H1 (cell line): ENCODE measurements around the gene ZNF385D. TPM values are rescaled to one million over a fixed set of nuclear protein-coding genes. Genes with fewer than 3 reads are reported as not detected.

Experiments
- CBX5 ChIP-seq: fragments of 300-800, 300-1000 bp; sonication (generic); IDR thresholded peaks from 2 replicates; pipeline ENCODE4 v1.7.1; 2016; ENCODE audit warnings: antibody characterized with exemption, low read length, low read depth
- PHF8 ChIP-seq: fragments of 200-600 bp; sonication (generic); conservative IDR thresholded peaks from 2 replicates; pipeline ENCODE4 v1.7.1; 2012; ENCODE audit warnings: low read depth, mild to moderate bottlenecking, inconsistent platforms, low read length, moderate library complexity
- SAP30 ChIP-seq: fragments of 300-600 bp; sonication (generic); IDR thresholded peaks from 2 replicates; pipeline ENCODE4 v1.7.1; 2012; ENCODE audit warnings: low read length, moderate library complexity, mild to moderate bottlenecking, inconsistent platforms; ENCODE audit not compliant: insufficient read depth, insufficient replicate concordance
- ZNF274 ChIP-seq: IDR thresholded peaks from 2 replicates; pipeline ENCODE4 v1.7.0; 2012; ENCODE audit warnings: low read length, borderline replicate concordance; ENCODE audit errors: extremely low read depth
- polyA plus RNA-seq, 7 experiments: library from polyadenylated mRNA; depleted of rRNA in 3 of 7; stranded (reverse) in 5 of 7; unstranded in 2 of 7; fragments of >200 nt in 5 of 7; fragments of 200-250 nt in 2 of 7; gene quantifications; 1 replicate in 5 of 7; 2 replicates in 1 of 7; 4 replicates in 1 of 7; pipeline versions ENCODE4 v1.2.1 to v1.2.3, GENCODE V29; 2011 to 2013; ENCODE audit warnings: missing spikeins in 2 of 7, mixed read lengths in 2 of 7
- total RNA-seq: library from RNA; stranded (reverse); fragmentation: NEBNext Ultra II Directional; extraction: Animal tissue kit (Norgen Biotek cat#: 25700); gene quantifications from 2 replicates; pipeline ENCODE4 v1.2.1, GENCODE V29; 2021
- TF ChIP-seq, protein P1 (sequence below): IDR thresholded peaks from 2 replicates; pipeline ENCODE4 v1.6.1; 2012; ENCODE audit warnings: low read length, inconsistent platforms
- TF ChIP-seq, protein P2 (sequence below): IDR thresholded peaks from 2 replicates; pipeline ENCODE4 v1.6.1; 2011; ENCODE audit warnings: low read depth, mild to moderate bottlenecking, low read length; ENCODE audit not compliant: insufficient read depth
- TF ChIP-seq, protein P3 (sequence below): IDR thresholded peaks from 2 replicates; pipeline ENCODE4 v1.6.1; 2011; ENCODE audit warnings: low read length, improper control_type of control experiment

ZNF385D gene
- total and polyA plus RNA-seq, 2 of the 8 experiments (the other 6 are each of a cell fraction or from before 2014, with no cell fraction given), result 5.9 to 10.8 TPM

DNA sequence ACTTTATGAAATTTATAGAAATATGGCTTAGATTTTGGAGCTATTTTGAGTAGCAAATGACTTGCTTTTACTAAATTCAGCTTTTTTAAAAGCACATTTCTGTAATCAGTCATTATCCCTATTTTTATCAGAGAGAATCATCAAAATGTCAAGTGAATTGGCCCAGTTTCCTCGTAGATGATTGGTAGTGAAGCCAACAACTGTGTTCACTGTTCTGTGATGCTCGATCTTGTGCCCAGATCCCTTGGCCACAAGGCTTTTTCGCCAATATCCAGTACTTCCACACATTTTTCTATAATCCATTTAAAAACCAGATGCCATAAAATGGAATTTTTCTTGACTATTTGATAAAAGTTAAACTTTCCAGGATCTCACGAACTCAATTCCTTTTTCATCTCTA lies 336.5 kb downstream of the ZNF385D start (continued):
- TF ChIP-seq, protein P1, sequence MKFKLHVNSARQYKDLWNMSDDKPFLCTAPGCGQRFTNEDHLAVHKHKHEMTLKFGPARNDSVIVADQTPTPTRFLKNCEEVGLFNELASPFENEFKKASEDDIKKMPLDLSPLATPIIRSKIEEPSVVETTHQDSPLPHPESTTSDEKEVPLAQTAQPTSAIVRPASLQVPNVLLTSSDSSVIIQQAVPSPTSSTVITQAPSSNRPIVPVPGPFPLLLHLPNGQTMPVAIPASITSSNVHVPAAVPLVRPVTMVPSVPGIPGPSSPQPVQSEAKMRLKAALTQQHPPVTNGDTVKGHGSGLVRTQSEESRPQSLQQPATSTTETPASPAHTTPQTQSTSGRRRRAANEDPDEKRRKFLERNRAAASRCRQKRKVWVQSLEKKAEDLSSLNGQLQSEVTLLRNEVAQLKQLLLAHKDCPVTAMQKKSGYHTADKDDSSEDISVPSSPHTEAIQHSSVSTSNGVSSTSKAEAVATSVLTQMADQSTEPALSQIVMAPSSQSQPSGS, result no peak
- no peak for TF ChIP-seq CBX5
- TF ChIP-seq SAP30, result no peak
- TF ChIP-seq, protein P2, sequence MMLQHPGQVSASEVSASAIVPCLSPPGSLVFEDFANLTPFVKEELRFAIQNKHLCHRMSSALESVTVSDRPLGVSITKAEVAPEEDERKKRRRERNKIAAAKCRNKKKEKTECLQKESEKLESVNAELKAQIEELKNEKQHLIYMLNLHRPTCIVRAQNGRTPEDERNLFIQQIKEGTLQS, result no peak
- TF ChIP-seq ZNF274, result no peak
- TF ChIP-seq PHF8, result no peak
- TF ChIP-seq, protein P3, sequence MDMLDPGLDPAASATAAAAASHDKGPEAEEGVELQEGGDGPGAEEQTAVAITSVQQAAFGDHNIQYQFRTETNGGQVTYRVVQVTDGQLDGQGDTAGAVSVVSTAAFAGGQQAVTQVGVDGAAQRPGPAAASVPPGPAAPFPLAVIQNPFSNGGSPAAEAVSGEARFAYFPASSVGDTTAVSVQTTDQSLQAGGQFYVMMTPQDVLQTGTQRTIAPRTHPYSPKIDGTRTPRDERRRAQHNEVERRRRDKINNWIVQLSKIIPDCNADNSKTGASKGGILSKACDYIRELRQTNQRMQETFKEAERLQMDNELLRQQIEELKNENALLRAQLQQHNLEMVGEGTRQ, result no peak
- TF ChIP-seq, all 59 proteins: peak for 0
